Neural cell (in vitro differentiated cells): ENCODE measurements around the gene KSR2.

Source experiments
- CTCF ChIP-seq: fragments of 450-650 bp; IDR thresholded peaks from 2 replicates; pipeline ENCODE4 v1.5.1; 2014; ENCODE audit warnings: antibody characterized with exemption, mild to moderate bottlenecking, moderate library complexity; ENCODE audit not compliant: poor library complexity, severe bottlenecking
- EZH2 ChIP-seq: fragments of 200-600, 300-800 bp; shearing (Covaris generic), sonication (generic); IDR thresholded peaks from 2 replicates; pipeline ENCODE4 v1.6.1; 2014; ENCODE audit warnings: antibody characterized with exemption, low read length, borderline replicate concordance, mild to moderate bottlenecking; ENCODE audit not compliant: insufficient read depth, poor library complexity, severe bottlenecking
- POLR2AphosphoS5 ChIP-seq: IDR thresholded peaks from 2 replicates; pipeline ENCODE4 v1.6.1; 2012
- REST ChIP-seq: IDR thresholded peaks from 2 replicates; pipeline ENCODE4 v1.6.1; 2012; ENCODE audit warnings: borderline replicate concordance
- SMC3 ChIP-seq: fragments of 450-650 bp; conservative IDR thresholded peaks from 2 replicates; pipeline ENCODE4 v1.6.1; 2014; ENCODE audit warnings: antibody characterized with exemption, mild to moderate bottlenecking, moderate library complexity; ENCODE audit not compliant: poor library complexity

GRCh38 chr12:117792471-117792870 lies 176.3 kb downstream of the KSR2 start:
- TF ChIP-seq CTCF, result no peak
- TF ChIP-seq EZH2, result no peak
- TF ChIP-seq POLR2AphosphoS5, result no peak
- no peak for TF ChIP-seq SMC3
- TF ChIP-seq REST, result no peak
